A673 (cell line): ENCODE measurements around the gene ACOT13. TPM values are rescaled to one million over a fixed set of nuclear protein-coding genes. Genes with fewer than 3 reads are reported as not detected.

Experiments used
- total RNA-seq: library from RNA; stranded (reverse); gene quantifications from 2 replicates; pipeline ENCODE4 v1.2.3, GENCODE V29; 2021

Gene ACOT13
- total RNA-seq, 1 experiment from 2014 or later, result 31.2 TPM

Other genes with a start within 250 kb of the ACOT13 start
- 0.63 and 1.1 TPM in 2 replicates for gene GPLD1, start 177.5 kb upstream of the ACOT13 start, total RNA-seq
- gene ALDH5A1, start 172.1 kb upstream of the ACOT13 start, total RNA-seq, result 4.1 and 7.3 TPM in 2 replicates
- gene KIAA0319, start 20.9 kb upstream of the ACOT13 start, total RNA-seq, result 1.7 and 2.2 TPM in 2 replicates
- 31.4 and 34.9 TPM in 2 replicates for gene TDP2, start 178 bp upstream of the ACOT13 start, total RNA-seq
- 91.7 and 107 TPM in 2 replicates for gene C6orf62, start 52.1 kb downstream of the ACOT13 start, total RNA-seq
- 100 and 111 TPM in 2 replicates for gene GMNN, start 107.9 kb downstream of the ACOT13 start, total RNA-seq
- not detected in 2 replicates for gene ARMH2, start 131.8 kb downstream of the ACOT13 start, total RNA-seq